ENCODE data around the gene CBX2.

CBX2 gene

DNA sequence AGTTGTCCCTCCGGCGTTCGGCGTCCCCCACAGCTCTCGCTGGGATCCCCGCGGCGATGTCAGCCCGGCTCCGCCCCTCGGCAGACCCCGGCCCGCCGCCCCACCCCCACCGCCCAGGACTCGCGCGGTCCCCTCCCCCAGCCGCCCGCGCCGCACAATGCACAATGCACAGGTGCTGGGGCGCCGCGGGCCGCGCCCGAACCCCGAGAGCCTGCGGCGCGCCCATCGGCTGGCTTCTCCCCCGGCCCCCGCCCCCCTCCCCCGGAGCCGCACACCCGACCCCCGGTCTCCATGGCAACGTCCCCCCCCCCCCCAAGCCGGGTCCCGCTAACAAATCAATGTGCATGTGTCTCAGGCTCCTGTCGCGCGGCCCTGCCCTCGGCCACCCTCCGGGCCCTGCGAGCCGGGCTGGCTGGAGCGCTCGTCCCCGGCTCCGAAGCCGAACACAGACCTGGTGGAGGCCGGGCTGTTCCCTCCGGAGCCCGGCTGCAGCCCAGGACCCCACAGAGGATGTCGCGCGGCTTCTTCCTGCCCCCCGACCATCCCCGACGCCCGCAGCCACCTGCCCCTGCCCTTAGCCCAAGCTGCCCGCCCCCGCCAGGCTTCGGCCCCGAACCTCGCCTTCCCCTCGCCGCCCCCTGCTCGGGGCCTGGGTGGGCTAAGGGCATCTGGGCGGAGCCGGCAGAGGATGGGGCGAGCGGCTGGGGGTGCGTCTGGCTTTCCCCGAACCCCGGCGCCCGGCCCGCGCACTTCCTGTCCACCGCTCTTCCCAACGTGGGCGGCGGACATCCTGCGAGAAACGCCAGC is 19.7 kb downstream of the CBX2 start:
- peak overlapping the region; percentile 56 for H3K9ac ChIP-seq (ENCODE audit: low read length)
- TF ChIP-seq EZH2 (IDR thresholded peaks at IDR 0.05; ENCODE audit: borderline replicate concordance, low read length): no peak
- TF ChIP-seq, protein P1, sequence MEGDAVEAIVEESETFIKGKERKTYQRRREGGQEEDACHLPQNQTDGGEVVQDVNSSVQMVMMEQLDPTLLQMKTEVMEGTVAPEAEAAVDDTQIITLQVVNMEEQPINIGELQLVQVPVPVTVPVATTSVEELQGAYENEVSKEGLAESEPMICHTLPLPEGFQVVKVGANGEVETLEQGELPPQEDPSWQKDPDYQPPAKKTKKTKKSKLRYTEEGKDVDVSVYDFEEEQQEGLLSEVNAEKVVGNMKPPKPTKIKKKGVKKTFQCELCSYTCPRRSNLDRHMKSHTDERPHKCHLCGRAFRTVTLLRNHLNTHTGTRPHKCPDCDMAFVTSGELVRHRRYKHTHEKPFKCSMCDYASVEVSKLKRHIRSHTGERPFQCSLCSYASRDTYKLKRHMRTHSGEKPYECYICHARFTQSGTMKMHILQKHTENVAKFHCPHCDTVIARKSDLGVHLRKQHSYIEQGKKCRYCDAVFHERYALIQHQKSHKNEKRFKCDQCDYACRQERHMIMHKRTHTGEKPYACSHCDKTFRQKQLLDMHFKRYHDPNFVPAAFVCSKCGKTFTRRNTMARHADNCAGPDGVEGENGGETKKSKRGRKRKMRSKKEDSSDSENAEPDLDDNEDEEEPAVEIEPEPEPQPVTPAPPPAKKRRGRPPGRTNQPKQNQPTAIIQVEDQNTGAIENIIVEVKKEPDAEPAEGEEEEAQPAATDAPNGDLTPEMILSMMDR (IDR thresholded peaks at IDR 0.05; ENCODE audit: low read length): no peak
- no peaks in the 10 kb centered on the region for H3K79me2 ChIP-seq (ENCODE audit: insufficient read depth, low read length)
- peaks cover 6% of the 10 kb centered on the region for H3K27me3 ChIP-seq (ENCODE audit: insufficient read depth, low read length)
- no peaks in the 10 kb centered on the region for H3K9me3 ChIP-seq (ENCODE audit: low read length)
- H3K27ac ChIP-seq (ENCODE audit: low read depth, low read length, poor library complexity, severe bottlenecking): no peak overlapping the region
- peaks cover 20% of the 10 kb centered on the region for H3K36me3 ChIP-seq (ENCODE audit: insufficient read depth, low read length)
- H2AFZ ChIP-seq (ENCODE audit: low read length): no peak overlapping the region
- H3K4me3 ChIP-seq (ENCODE audit: low read depth, low read length, poor library complexity, severe bottlenecking): peak overlapping the region; percentile 59
- H3K4me1 ChIP-seq (ENCODE audit: insufficient read depth, low read length, severe bottlenecking): peaks cover 44% of the 10 kb centered on the region
- H3F3A ChIP-seq (ENCODE audit: insufficient read depth, low read length): no peaks in the 10 kb centered on the region
- H4K20me1 ChIP-seq (ENCODE audit: insufficient read depth, low read length): no peaks in the 10 kb centered on the region
- peak overlapping the region; percentile 71 for H3K4me2 ChIP-seq (ENCODE audit: low read length)
- no peaks in the 10 kb centered on the region for H3K9me2 ChIP-seq (ENCODE audit: low read depth, low read length)

DNA sequence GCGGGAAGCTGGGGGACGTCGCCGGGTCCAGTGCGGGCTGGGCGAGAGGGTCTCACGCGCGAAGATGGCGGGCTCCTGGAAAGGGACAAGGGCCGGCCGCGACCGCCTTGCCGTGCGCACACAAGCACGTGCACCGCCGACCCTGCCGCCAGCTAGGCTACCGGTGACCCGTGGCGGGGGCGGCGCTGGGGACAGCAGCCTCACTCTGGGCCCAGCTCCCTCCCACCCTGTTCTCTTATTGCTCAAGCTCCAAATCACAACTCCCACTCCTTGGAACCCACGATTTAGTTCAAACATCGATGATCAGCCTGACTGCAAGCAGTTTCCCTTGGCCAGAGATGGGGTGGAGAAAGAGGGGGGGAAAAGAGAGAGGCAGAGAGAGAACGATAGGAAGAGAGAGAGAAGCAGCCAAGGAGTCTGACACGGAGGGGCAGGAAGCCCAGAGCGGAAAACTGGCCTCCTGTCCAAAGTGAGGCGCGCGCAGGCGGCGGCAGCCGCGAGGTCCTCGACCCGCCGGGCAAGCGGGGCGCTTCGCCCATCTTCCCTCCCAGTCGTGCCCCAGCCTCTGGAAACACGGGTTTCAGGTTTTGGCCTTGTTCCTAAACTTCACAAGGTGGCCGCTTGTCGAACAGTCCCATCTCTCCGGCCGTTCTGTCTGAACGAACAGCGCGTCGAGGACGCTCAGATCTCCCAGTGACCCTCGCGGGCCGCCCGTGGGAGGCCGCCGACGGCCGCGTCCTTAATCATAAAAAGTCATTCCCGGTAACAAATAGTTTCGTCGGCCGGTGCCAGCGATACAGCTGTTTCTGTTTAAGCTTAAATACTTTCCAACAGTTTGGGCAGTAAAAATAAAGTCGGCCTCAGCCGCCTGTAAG is 20.6 kb downstream of the CBX2 start:
- Histone ChIP-seq H3K27me3 (ENCODE audit: insufficient read depth, low read length) (peaks cover 6% of the 10 kb centered on the region), H3K9me2 (ENCODE audit: low read depth, low read length) (no peaks in the 10 kb centered on the region), H3K9ac (ENCODE audit: low read length) (peak overlapping the region; percentile 56; the same call in 1 of the 2 replicates), H3K4me3 (ENCODE audit: low read depth, low read length, poor library complexity, severe bottlenecking) (peak overlapping the region; percentile 59), H3K4me2 (ENCODE audit: low read length) (peak overlapping the region; percentile 71), H3K4me1 (ENCODE audit: insufficient read depth, low read length, severe bottlenecking) (peaks cover 45% of the 10 kb centered on the region), H3K79me2 (ENCODE audit: insufficient read depth, low read length) (no peaks in the 10 kb centered on the region), H3K27ac (ENCODE audit: low read depth, low read length, poor library complexity, severe bottlenecking) (no peak overlapping the region), H3K36me3 (ENCODE audit: insufficient read depth, low read length) (peaks cover 18% of the 10 kb centered on the region), H2AFZ (ENCODE audit: low read length) (no peak overlapping the region), H3K9me3 (ENCODE audit: low read length) (no peaks in the 10 kb centered on the region), H3F3A (ENCODE audit: insufficient read depth, low read length) (no peaks in the 10 kb centered on the region), H4K20me1 (ENCODE audit: insufficient read depth, low read length) (no peaks in the 10 kb centered on the region)
- TF ChIP-seq EZH2 (IDR thresholded peaks at IDR 0.05; ENCODE audit: borderline replicate concordance, low read length): no peak
- TF ChIP-seq, protein P1 (IDR thresholded peaks at IDR 0.05; ENCODE audit: low read length): no peak

DNA sequence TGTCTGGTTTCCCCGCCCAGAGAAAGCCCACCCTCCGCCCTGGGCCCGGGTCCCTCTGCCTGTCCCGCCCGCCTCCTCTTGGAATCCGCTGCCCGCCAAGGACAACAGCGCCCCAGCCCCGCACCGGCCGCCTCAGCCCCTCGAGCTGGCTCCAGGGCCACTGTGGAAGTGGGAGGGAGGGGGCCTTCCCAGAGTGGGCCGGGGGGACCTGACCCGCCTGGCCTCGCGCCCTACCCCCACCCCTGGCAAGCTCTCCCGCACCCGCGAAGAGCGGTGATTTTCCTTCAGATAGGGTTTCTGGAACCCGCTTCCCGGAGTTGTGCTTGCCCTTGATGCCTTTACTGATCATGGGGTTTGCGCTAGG is 21.2 kb downstream of the CBX2 start:
- H3K36me3 ChIP-seq (ENCODE audit: insufficient read depth, low read length): peaks cover 16% of the 10 kb centered on the region
- H3K4me1 ChIP-seq (ENCODE audit: insufficient read depth, low read length, severe bottlenecking): peaks cover 51% of the 10 kb centered on the region
- H3K79me2 ChIP-seq (ENCODE audit: insufficient read depth, low read length): no peaks in the 10 kb centered on the region
- H3K4me3 ChIP-seq (ENCODE audit: low read depth, low read length, poor library complexity, severe bottlenecking): no peak overlapping the region
- H3K9me2 ChIP-seq (ENCODE audit: low read depth, low read length): no peaks in the 10 kb centered on the region
- no peak overlapping the region for H3K27ac ChIP-seq (ENCODE audit: low read depth, low read length, poor library complexity, severe bottlenecking)
- peaks cover 6% of the 10 kb centered on the region for H3K27me3 ChIP-seq (ENCODE audit: insufficient read depth, low read length)
- H2AFZ ChIP-seq (ENCODE audit: low read length): no peak overlapping the region
- H3F3A ChIP-seq (ENCODE audit: insufficient read depth, low read length): no peaks in the 10 kb centered on the region
- no peak for TF ChIP-seq EZH2 (IDR thresholded peaks at IDR 0.05; ENCODE audit: borderline replicate concordance, low read length)
- TF ChIP-seq, protein P1 (IDR thresholded peaks at IDR 0.05; ENCODE audit: low read length): no peak
- H4K20me1 ChIP-seq (ENCODE audit: insufficient read depth, low read length): no peaks in the 10 kb centered on the region
- H3K9ac ChIP-seq (ENCODE audit: low read length): no peak overlapping the region
- no peak overlapping the region for H3K4me2 ChIP-seq (ENCODE audit: low read length)
- no peaks in the 10 kb centered on the region for H3K9me3 ChIP-seq (ENCODE audit: low read length)
